Measurements from ENCODE around the gene CD59. TPM values are rescaled to one million over a fixed set of nuclear protein-coding genes. Genes with fewer than 3 reads are reported as not detected.

The CD59 gene
- total and polyA plus RNA-seq, 2 donors (not counting 3 experiments of a cell fraction or from before 2014, with no cell fraction given) = 992 to 1,084 TPM

- ChIA-PET CTCF (no interaction called here), POLR2A (no interaction called here)
- no peak for FAIRE-seq
- H4K20me1 ChIP-seq (replicated peaks; ENCODE audit: control insufficient read depth, extremely low read depth, insufficient read depth, low read length) = no peaks in the 10 kb centered on the region
- no TSS peak for BruUV-seq (replicated peaks)
- H3K79me2 ChIP-seq (ENCODE audit: control insufficient read depth, insufficient read depth, low read length) = no peaks in the 10 kb centered on the region
- H3K27me3 ChIP-seq (ENCODE audit: control insufficient read depth in 2 of 2, insufficient read depth in 2 of 2, low read length in 2 of 2) = no peaks in the 10 kb centered on the region
- no peak overlapping the region for H3K4me3 ChIP-seq (replicated peaks in 1 of 3; ENCODE audit: insufficient read depth in 1 of 3, low read depth in 1 of 3, low read length in 3 of 3)
- intact Hi-C loops (cut with micrococcal nuclease) = no loop called here
- H3K27ac ChIP-seq (ENCODE audit: insufficient read depth, low read depth, low read length) = no peak overlapping the region
- peaks cover 11% of the 10 kb centered on the region for H3K4me1 ChIP-seq (ENCODE audit: control insufficient read depth, extremely low read depth, insufficient read depth, low read length)
- DNase-seq (ENCODE audit: low read depth, low spot score) = no peak
- no peaks in the 10 kb centered on the region for H3K36me3 ChIP-seq (ENCODE audit: control insufficient read depth in 2 of 2, extremely low read depth in 1 of 2, insufficient read depth in 2 of 2, low read length in 2 of 2)
- TF ChIP-seq POLR2A (IDR thresholded peaks at IDR 0.05; ENCODE audit: low read depth, low read length) = no peak
- TF ChIP-seq MYC (IDR thresholded peaks at IDR 0.05; ENCODE audit: low read depth, low read length) = no peak
- TF ChIP-seq POLR2AphosphoS5 (IDR thresholded peaks at IDR 0.05; ENCODE audit: insufficient read depth, low read depth, low read length) = no peak
- TF ChIP-seq GATA2 (IDR thresholded peaks at IDR 0.05; ENCODE audit: insufficient read depth, insufficient read length, low read depth, low read length) = no peak
- TF ChIP-seq MAX (IDR thresholded peaks at IDR 0.05; ENCODE audit: insufficient read depth, insufficient read length) = no peak
- no peak for TF ChIP-seq FOS (IDR thresholded peaks at IDR 0.05; ENCODE audit: borderline replicate concordance, insufficient read depth, low read length)
- no peak for TF ChIP-seq EZH2 (IDR thresholded peaks at IDR 0.05; ENCODE audit: borderline replicate concordance, low read depth, low read length, severe bottlenecking)
- no peak for TF ChIP-seq JUN (IDR thresholded peaks at IDR 0.05; ENCODE audit: borderline replicate concordance, insufficient read depth, insufficient read length, low read depth)
- dilution Hi-C loops (cut with MboI; ENCODE audit: extremely low pct_ligation_motif_present, low sequenced_read_pairs) = no loop called here
- H3K9ac ChIP-seq (replicated peaks; ENCODE audit: extremely low read depth, insufficient read depth, low read length) = no peak overlapping the region
- no peak overlapping the region for H3K4me2 ChIP-seq (ENCODE audit: insufficient read depth, low read length)
- no peaks in the 10 kb centered on the region for H3K9me1 ChIP-seq (replicated peaks; ENCODE audit: control insufficient read depth, extremely low read depth, insufficient read depth, low read length)
- no peak overlapping the region for H2AFZ ChIP-seq (ENCODE audit: low read depth, low read length)
- no peaks in the 10 kb centered on the region for H3K9me3 ChIP-seq (replicated peaks; ENCODE audit: control insufficient read depth, insufficient read depth, low read length)
Measured at GRCh38 chr11:33672273-33672672, 64.0 kb downstream of the CD59 start.

All from endothelial cell of umbilical vein (primary cell).